Transverse colon (tissue), 4 donors: ENCODE results near the gene TNF. TPM values are rescaled to one million over a fixed set of nuclear protein-coding genes. Genes with fewer than 3 reads are reported as not detected.
A peak's percentile ranks its signal among the peaks of the same experiment; 100 is the strongest.

Source experiments
- DNase-seq: peaks from one replicate; pipeline ENCODE4 v3.0.0-alpha.2; 2019
- H3K27ac ChIP-seq, 4 donors: fragments of 200-600 bp; sonication (generic); 2 replicates each; pipeline ENCODE4 v1.5.1; 2016 to 2018; ENCODE audit warnings: inconsistent platforms in 4 of 4
- H3K27me3 ChIP-seq: fragments of 200-600 bp; sonication (generic); 2 replicates; pipeline ENCODE4 v1.5.1; 2017; ENCODE audit warnings: inconsistent platforms
- H3K36me3 ChIP-seq, 4 donors: fragments of 200-600 bp; sonication (generic); 2 replicates each; pipeline ENCODE4 v1.5.1; 2017 to 2019; ENCODE audit warnings: inconsistent platforms in 4 of 4
- H3K4me1 ChIP-seq, 4 donors: fragments of 200-600 bp; sonication (generic); 2 replicates each; pipeline ENCODE4 v1.5.1; 2017 to 2020; ENCODE audit warnings: inconsistent platforms in 4 of 4
- H3K4me3 ChIP-seq, 4 donors: fragments of 200-600 bp; sonication (generic); 1 replicate in 1 of 4; 2 replicates in 3 of 4; pipeline versions ENCODE4 v1.5.1 to v1.6.1; 2017 to 2019; ENCODE audit warnings: inconsistent platforms in 4 of 4
- H3K9me3 ChIP-seq, 2 donors: fragments of 200-600 bp; sonication (generic); 2 replicates each; pipeline ENCODE4 v1.5.1; 2017 to 2019; ENCODE audit warnings: inconsistent platforms in 2 of 2
- EP300 ChIP-seq: sonication (generic); formaldehyde crosslinking; IDR thresholded peaks from one replicate; pipeline ENCODE4 v1.6.1; 2017; ENCODE audit warnings: antibody characterized with exemption, low read depth
- POLR2A ChIP-seq: fragments of 450-650 bp; IDR thresholded peaks from one replicate; pipeline ENCODE4 v1.6.1; 2016; ENCODE audit warnings: antibody characterized with exemption, mild to moderate bottlenecking, moderate library complexity
- POLR2AphosphoS5 ChIP-seq, 3 donors: sonication (generic); formaldehyde crosslinking; IDR thresholded peaks; one replicate each; pipeline ENCODE4 v1.6.1; 2016; ENCODE audit warnings: antibody characterized with exemption in 3 of 3
- WGBS, 2 donors: methylation state at CpG; one replicate each; pipeline ENCODE4 v1.1.5; 2018; ENCODE audit warnings: low coverage in 1 of 2; 5-methylcytosine and 5-hydroxymethylcytosine counted together
- in situ Hi-C, 4 donors: fragments of 200-750 bp; cut with MboI; loops; one replicate each; pipeline versions ENCODE4 v1.15.0 to v1.15.1; 2017; ENCODE audit warnings: low sequenced_read_pairs in 3 of 4, low pct_ligation_motif_present in 1 of 4, low pct_unique_long_range_greater_than_20kb in 1 of 4
- intact Hi-C: fragments of 100-400 bp; cut with DNase I; formaldehyde crosslinking; loops from one replicate; pipeline ENCODE4 v1.15.1; 2023; ENCODE audit warnings: low total_unique reads
- total RNA-seq, 4 donors: library from RNA; depleted of rRNA; stranded (reverse); fragments of >200 nt; gene quantifications; one replicate each; pipeline ENCODE4 v1.1.0, GENCODE V29; 2016
- TF ChIP-seq, protein P1 (sequence below), 5 experiments: fragments of 200-600 bp in 3 of 5; fragments of 450-650 bp in 2 of 5; sonication (generic) in 3 of 5; IDR thresholded peaks; 1 replicate in 2 of 5; 2 replicates in 3 of 5; pipeline ENCODE4 v1.5.1; 2016 to 2017; ENCODE audit warnings: antibody characterized with exemption in 5 of 5, inconsistent platforms in 3 of 5, mild to moderate bottlenecking in 2 of 5, moderate library complexity in 1 of 5

Gene TNF
- total RNA-seq, 4 donors from 2014 or later = 0.41 to 1.1 TPM; not detected in 2

GRCh38 chr6:31560697-31561058 is 14.7 kb upstream of the TNF start:
- TF ChIP-seq POLR2A (no peak), EP300 (no peak), POLR2AphosphoS5 (IDR thresholded peaks at IDR 0.05) (no peak)
- TF ChIP-seq, protein P1, sequence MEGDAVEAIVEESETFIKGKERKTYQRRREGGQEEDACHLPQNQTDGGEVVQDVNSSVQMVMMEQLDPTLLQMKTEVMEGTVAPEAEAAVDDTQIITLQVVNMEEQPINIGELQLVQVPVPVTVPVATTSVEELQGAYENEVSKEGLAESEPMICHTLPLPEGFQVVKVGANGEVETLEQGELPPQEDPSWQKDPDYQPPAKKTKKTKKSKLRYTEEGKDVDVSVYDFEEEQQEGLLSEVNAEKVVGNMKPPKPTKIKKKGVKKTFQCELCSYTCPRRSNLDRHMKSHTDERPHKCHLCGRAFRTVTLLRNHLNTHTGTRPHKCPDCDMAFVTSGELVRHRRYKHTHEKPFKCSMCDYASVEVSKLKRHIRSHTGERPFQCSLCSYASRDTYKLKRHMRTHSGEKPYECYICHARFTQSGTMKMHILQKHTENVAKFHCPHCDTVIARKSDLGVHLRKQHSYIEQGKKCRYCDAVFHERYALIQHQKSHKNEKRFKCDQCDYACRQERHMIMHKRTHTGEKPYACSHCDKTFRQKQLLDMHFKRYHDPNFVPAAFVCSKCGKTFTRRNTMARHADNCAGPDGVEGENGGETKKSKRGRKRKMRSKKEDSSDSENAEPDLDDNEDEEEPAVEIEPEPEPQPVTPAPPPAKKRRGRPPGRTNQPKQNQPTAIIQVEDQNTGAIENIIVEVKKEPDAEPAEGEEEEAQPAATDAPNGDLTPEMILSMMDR (IDR thresholded peaks at IDR 0.05) = no peak
- no peak for DNase-seq
- Histone ChIP-seq H3K9me3 (no peaks in the 10 kb centered on the region), H3K36me3 (peaks cover 0 to 14% (median 6%) of the 10 kb centered on the region in 4 donors), H3K4me3 (no peak overlapping the region), H3K4me1 (peaks cover 0 to 35% (median 7%) of the 10 kb centered on the region in 4 donors), H3K27ac (peak overlapping the region; percentile 32 to 69 (median 63)), H3K27me3 (no peaks in the 10 kb centered on the region)
- in situ Hi-C loops = no loop called here
- intact Hi-C loops = no loop called here

GRCh38 chr6:31567531-31568370 is 7.6 kb upstream of the TNF start:
- no peaks in the 10 kb centered on the region for H3K36me3 ChIP-seq
- no peak for DNase-seq
- no peak overlapping the region for H3K27ac ChIP-seq
- H3K4me3 ChIP-seq = no peak overlapping the region
- H3K4me1 ChIP-seq = peaks cover 0 to 5% (median 0%) of the 10 kb centered on the region in 4 donors
- TF ChIP-seq EP300 = no peak
- TF ChIP-seq, protein P1 (IDR thresholded peaks at IDR 0.05) = no peak
- TF ChIP-seq POLR2A = no peak
- no peak for TF ChIP-seq POLR2AphosphoS5 (IDR thresholded peaks at IDR 0.05)
- 38 to 44% methylated on average over 1 to 9 of the region's 9 CpGs for WGBS, 2 donors
- H3K27me3 ChIP-seq = peaks cover 5% of the 10 kb centered on the region
- H3K9me3 ChIP-seq = no peaks in the 10 kb centered on the region
- in situ Hi-C loops (no loop called here), intact Hi-C loops (no loop called here)

- 43 to 64% methylated on average over 2 to 3 of the region's 3 CpGs for WGBS, 2 donors
These were observed 6.8 kb upstream of the TNF start for GRCh38 chr6:31568537-31568961.

GRCh38 chr6:31569861-31570536 is 5.4 kb upstream of the TNF start:
- Histone ChIP-seq H3K9me3 (no peaks in the 10 kb centered on the region), H3K36me3 (no peaks in the 10 kb centered on the region), H3K27ac (no peak overlapping the region), H3K4me3 (no peak overlapping the region), H3K4me1 (peaks cover 0 to 11% (median 0%) of the 10 kb centered on the region in 4 donors), H3K27me3 (peaks cover 5% of the 10 kb centered on the region)
- TF ChIP-seq EP300 (no peak), POLR2AphosphoS5 (IDR thresholded peaks at IDR 0.05) (no peak), POLR2A (no peak)
- TF ChIP-seq, protein P1 (IDR thresholded peaks at IDR 0.05) = no peak
- intact Hi-C loops (no loop called here), in situ Hi-C loops (no loop called here)
- DNase-seq = no peak
- 91% methylated on average over 1 of the region's 1 CpG; no CpG with 5 or more reads in 1 of the 2 donors for WGBS, 2 donors

More at GRCh38 chr6:31568537-31568961, 6.8 kb upstream of the TNF start:
- H3K27me3 ChIP-seq = peaks cover 5% of the 10 kb centered on the region
- no peak overlapping the region for H3K27ac ChIP-seq
- H3K36me3 ChIP-seq = no peaks in the 10 kb centered on the region
- TF ChIP-seq, protein P1 (IDR thresholded peaks at IDR 0.05) = no peak
- intact Hi-C loops (no loop called here), in situ Hi-C loops (no loop called here)
- H3K4me1 ChIP-seq = peaks cover 0 to 5% (median 0%) of the 10 kb centered on the region in 4 donors
- H3K9me3 ChIP-seq = no peaks in the 10 kb centered on the region
- DNase-seq = peak; percentile 55
- no peak overlapping the region for H3K4me3 ChIP-seq
